ENCODE results near the gene POLG.
"Not testable (repeated sequence)": the region's sequence is repeated elsewhere in the genome, so short reads cannot be mapped to it uniquely, and the experiment has no call there.

Gene POLG

GRCh38 chr15:89293012-89293411, 41.6 kb downstream of the POLG start:
- DNase-seq: no peak

- no peak for DNase-seq
Observed at GRCh38 chr15:89291934-89292438, 42.6 kb downstream of the POLG start.

GRCh38 chr15:89283201-89283600, 51.4 kb downstream of the POLG start:
- no peak for DNase-seq

- no peak for DNase-seq
Observed at GRCh38 chr15:89282631-89283030, 52.0 kb downstream of the POLG start.

- DNase-seq: no peak
Observed at GRCh38 chr15:89278307-89278706, 56.3 kb downstream of the POLG start.

GRCh38 chr15:89277281-89277680, 57.3 kb downstream of the POLG start:
- not testable (repeated sequence) for DNase-seq
